Mesendoderm (in vitro differentiated cells): ENCODE data around the gene AIG1.

Experiments used
- DNase-seq: peaks from one replicate; pipeline ENCODE4 v3.0.0; 2013
- H2AK5ac ChIP-seq: 2 replicates; pipeline ENCODE4 v1.6.1; 2013; ENCODE audit warnings: low read length, inconsistent platforms
- H2BK120ac ChIP-seq: 2 replicates; pipeline ENCODE4 v1.6.1; 2013; ENCODE audit warnings: low read depth, mild to moderate bottlenecking, low read length, moderate library complexity, mixed read lengths
- H2BK15ac ChIP-seq: replicated peaks from 2 replicates; pipeline ENCODE4 v1.6.1; 2013; ENCODE audit warnings: low read depth, mild to moderate bottlenecking, moderate library complexity
- H2BK5ac ChIP-seq: 2 replicates; pipeline ENCODE4 v1.6.1; 2013; ENCODE audit warnings: low read length, inconsistent platforms
- H3K18ac ChIP-seq: 2 replicates; pipeline ENCODE4 v1.6.1; 2013; ENCODE audit warnings: mild to moderate bottlenecking, low read length, mixed read lengths
- H3K23ac ChIP-seq: one replicate; pipeline ENCODE4 v1.6.1; 2013; ENCODE audit warnings: low read length
- H3K27ac ChIP-seq: 2 replicates; pipeline ENCODE4 v1.5.1; 2013; ENCODE audit warnings: low read depth, mild to moderate bottlenecking, inconsistent platforms, low read length, moderate library complexity
- H3K27me3 ChIP-seq: 2 replicates; pipeline ENCODE4 v1.6.1; 2013; ENCODE audit warnings: low read length, control low read depth, mild to moderate bottlenecking, inconsistent platforms; ENCODE audit not compliant: insufficient read depth, poor library complexity
- H3K36me3 ChIP-seq: 2 replicates; pipeline ENCODE4 v1.6.1; 2013; ENCODE audit warnings: low read length, inconsistent platforms; ENCODE audit not compliant: control insufficient read depth, insufficient read depth
- H3K4ac ChIP-seq: one replicate; pipeline ENCODE4 v1.6.1; 2013; ENCODE audit warnings: low read depth, mild to moderate bottlenecking, low read length, moderate library complexity
- H3K4me1 ChIP-seq: 2 replicates; pipeline ENCODE4 v1.6.1; 2013; ENCODE audit warnings: low read depth, low read length, inconsistent platforms; ENCODE audit not compliant: control insufficient read depth
- H3K4me2 ChIP-seq: 2 replicates; pipeline ENCODE4 v1.6.1; 2013; ENCODE audit warnings: low read length
- H3K4me3 ChIP-seq: 2 replicates; pipeline ENCODE4 v1.5.1; 2013; ENCODE audit warnings: mild to moderate bottlenecking, low read length
- H3K56ac ChIP-seq: one replicate; pipeline ENCODE4 v1.6.1; 2013; ENCODE audit warnings: low read length
- H3K79me1 ChIP-seq: 2 replicates; pipeline ENCODE4 v1.6.1; 2013; ENCODE audit warnings: low read length, inconsistent platforms
- H3K79me2 ChIP-seq: 2 replicates; pipeline ENCODE4 v1.6.1; 2013; ENCODE audit warnings: mild to moderate bottlenecking, low read length; ENCODE audit not compliant: control insufficient read depth, insufficient read depth
- H3K9ac ChIP-seq: 2 replicates; pipeline ENCODE4 v1.6.1; 2013; ENCODE audit warnings: low read length, inconsistent platforms
- H4K5ac ChIP-seq: one replicate; pipeline ENCODE4 v1.6.1; 2013; ENCODE audit warnings: low read length
- H4K8ac ChIP-seq: one replicate; pipeline ENCODE4 v1.6.1; 2013; ENCODE audit warnings: low read depth, mild to moderate bottlenecking, control low read depth, low read length, moderate library complexity
- WGBS: extraction: QIAGEN DNeasy Blood & Tissue Kit; methylation state at CpG from one replicate; pipeline ENCODE4 v1.1.7; 2013; ENCODE audit warnings: low lambda C conversion rate, missing lambda C conversion rate; ENCODE audit not compliant: insufficient coverage; ENCODE audit errors: extremely low coverage; 5-methylcytosine and 5-hydroxymethylcytosine counted together

AIG1 gene

GRCh38 chr6:143253586-143253985 lies 192.9 kb downstream of the AIG1 start:
- Histone ChIP-seq H3K27me3 (no peaks in the 10 kb centered on the region), H2AK5ac (no peak overlapping the region), H3K79me1 (no peaks in the 10 kb centered on the region), H4K5ac (no peak overlapping the region), H3K23ac (no peak overlapping the region), H3K56ac (no peak overlapping the region), H3K18ac (no peak overlapping the region), H3K9ac (no peak overlapping the region), H4K8ac (no peak overlapping the region), H2BK5ac (no peak overlapping the region), H3K4me2 (no peak overlapping the region), H2BK120ac (no peak overlapping the region), H2BK15ac (no peak overlapping the region), H3K4ac (no peak overlapping the region), H3K36me3 (no peaks in the 10 kb centered on the region), H3K27ac (no peak overlapping the region), H3K4me1 (no peaks in the 10 kb centered on the region), H3K4me3 (no peak overlapping the region), H3K79me2 (no peaks in the 10 kb centered on the region)
- 100% methylated on average over 1 of the region's 4 CpGs for WGBS
- DNase-seq, result no peak

GRCh38 chr6:143258945-143259344 lies 198.3 kb downstream of the AIG1 start:
- H2BK120ac ChIP-seq, result no peak overlapping the region
- H2AK5ac ChIP-seq, result no peak overlapping the region
- no peak overlapping the region for H3K18ac ChIP-seq
- H3K4me1 ChIP-seq, result no peaks in the 10 kb centered on the region
- H3K9ac ChIP-seq, result no peak overlapping the region
- no peak overlapping the region for H3K27ac ChIP-seq
- H3K36me3 ChIP-seq, result no peaks in the 10 kb centered on the region
- no peaks in the 10 kb centered on the region for H3K79me1 ChIP-seq
- H3K23ac ChIP-seq, result no peak overlapping the region
- H2BK5ac ChIP-seq, result no peak overlapping the region
- no peaks in the 10 kb centered on the region for H3K79me2 ChIP-seq
- H3K56ac ChIP-seq, result no peak overlapping the region
- no peak overlapping the region for H3K4me3 ChIP-seq
- H4K5ac ChIP-seq, result no peak overlapping the region
- H3K27me3 ChIP-seq, result no peaks in the 10 kb centered on the region
- H4K8ac ChIP-seq, result no peak overlapping the region
- no peak for DNase-seq
- H2BK15ac ChIP-seq, result no peak overlapping the region
- H3K4ac ChIP-seq, result no peak overlapping the region
- H3K4me2 ChIP-seq, result no peak overlapping the region

GRCh38 chr6:143260857-143261256 lies 200.2 kb downstream of the AIG1 start:
- Histone ChIP-seq H4K5ac (no peak overlapping the region), H3K9ac (no peak overlapping the region), H3K36me3 (no peaks in the 10 kb centered on the region), H2BK15ac (no peak overlapping the region), H3K56ac (no peak overlapping the region), H3K18ac (no peak overlapping the region), H3K4me3 (no peak overlapping the region), H2BK5ac (no peak overlapping the region), H3K4me2 (no peak overlapping the region), H3K23ac (no peak overlapping the region), H3K4me1 (peaks cover 7% of the 10 kb centered on the region), H3K79me1 (no peaks in the 10 kb centered on the region), H3K27me3 (no peaks in the 10 kb centered on the region), H2BK120ac (no peak overlapping the region), H3K27ac (no peak overlapping the region), H4K8ac (no peak overlapping the region), H3K79me2 (no peaks in the 10 kb centered on the region), H3K4ac (no peak overlapping the region), H2AK5ac (no peak overlapping the region)
- DNase-seq, result no peak
- WGBS, result no CpG with 5 or more reads among the region's 7 CpGs

- H4K8ac ChIP-seq, result no peak overlapping the region
- no CpG with 5 or more reads among the region's 3 CpGs for WGBS
Observed at GRCh38 chr6:143261899-143262436, 201.3 kb downstream of the AIG1 start.

GRCh38 chr6:143262859-143263258 lies 202.2 kb downstream of the AIG1 start:
- no CpG with 5 or more reads among the region's 2 CpGs for WGBS

More at GRCh38 chr6:143261899-143262436, 201.3 kb downstream of the AIG1 start:
- H2BK5ac ChIP-seq, result no peak overlapping the region
- H3K27ac ChIP-seq, result no peak overlapping the region
- H3K56ac ChIP-seq, result no peak overlapping the region
- no peaks in the 10 kb centered on the region for H3K27me3 ChIP-seq
- H3K4me1 ChIP-seq, result peaks cover 7% of the 10 kb centered on the region
- H3K4me3 ChIP-seq, result no peak overlapping the region
- H3K36me3 ChIP-seq, result no peaks in the 10 kb centered on the region
- no peak for DNase-seq
- H4K5ac ChIP-seq, result no peak overlapping the region
- H2AK5ac ChIP-seq, result no peak overlapping the region
- no peak overlapping the region for H3K4ac ChIP-seq
- H3K79me2 ChIP-seq, result no peaks in the 10 kb centered on the region
- H3K9ac ChIP-seq, result no peak overlapping the region
- no peak overlapping the region for H2BK15ac ChIP-seq
- H3K79me1 ChIP-seq, result no peaks in the 10 kb centered on the region
- H3K23ac ChIP-seq, result no peak overlapping the region
- H3K4me2 ChIP-seq, result no peak overlapping the region
- H3K18ac ChIP-seq, result no peak overlapping the region
- no peak overlapping the region for H2BK120ac ChIP-seq

GRCh38 chr6:143264379-143264778 lies 203.7 kb downstream of the AIG1 start:
- Histone ChIP-seq H3K27ac (no peak overlapping the region), H2AK5ac (no peak overlapping the region), H3K56ac (no peak overlapping the region), H3K79me2 (no peaks in the 10 kb centered on the region), H4K5ac (no peak overlapping the region), H4K8ac (no peak overlapping the region), H3K4me1 (peaks cover 7% of the 10 kb centered on the region), H3K23ac (no peak overlapping the region), H2BK120ac (no peak overlapping the region), H3K4ac (no peak overlapping the region), H3K27me3 (no peaks in the 10 kb centered on the region), H3K79me1 (no peaks in the 10 kb centered on the region), H3K18ac (no peak overlapping the region), H3K36me3 (no peaks in the 10 kb centered on the region), H2BK5ac (no peak overlapping the region), H3K4me3 (no peak overlapping the region), H3K9ac (no peak overlapping the region), H2BK15ac (no peak overlapping the region), H3K4me2 (no peak overlapping the region)
- DNase-seq, result no peak
- no CpG with 5 or more reads among the region's 5 CpGs for WGBS

More at GRCh38 chr6:143262859-143263258, 202.2 kb downstream of the AIG1 start:
- Histone ChIP-seq H3K56ac (no peak overlapping the region), H3K27me3 (no peaks in the 10 kb centered on the region), H3K79me2 (no peaks in the 10 kb centered on the region), H3K9ac (no peak overlapping the region), H3K79me1 (no peaks in the 10 kb centered on the region), H3K4me3 (no peak overlapping the region), H4K5ac (no peak overlapping the region), H2AK5ac (no peak overlapping the region), H3K27ac (no peak overlapping the region), H3K4me1 (peaks cover 7% of the 10 kb centered on the region), H3K36me3 (no peaks in the 10 kb centered on the region), H2BK15ac (no peak overlapping the region), H3K4ac (no peak overlapping the region), H2BK120ac (no peak overlapping the region), H2BK5ac (no peak overlapping the region), H3K23ac (no peak overlapping the region), H3K18ac (no peak overlapping the region), H3K4me2 (no peak overlapping the region), H4K8ac (no peak overlapping the region)
- DNase-seq, result no peak
